ENCODE measurements around the gene B3GAT3. TPM values are rescaled to one million over a fixed set of nuclear protein-coding genes. Genes with fewer than 3 reads are reported as not detected.
A peak's percentile ranks its signal among the peaks of the same experiment; 100 is the strongest.
"Not testable (repeated sequence)": the region's sequence is repeated elsewhere in the genome, so short reads cannot be mapped to it uniquely, and the experiment has no call there.

B3GAT3 gene
- total RNA-seq (2014; rRNA removed; shearing (Covaris generic); ENCODE audit: low replicate concordance), result 34.9 and 52.3 TPM in 2 replicates

DNA sequence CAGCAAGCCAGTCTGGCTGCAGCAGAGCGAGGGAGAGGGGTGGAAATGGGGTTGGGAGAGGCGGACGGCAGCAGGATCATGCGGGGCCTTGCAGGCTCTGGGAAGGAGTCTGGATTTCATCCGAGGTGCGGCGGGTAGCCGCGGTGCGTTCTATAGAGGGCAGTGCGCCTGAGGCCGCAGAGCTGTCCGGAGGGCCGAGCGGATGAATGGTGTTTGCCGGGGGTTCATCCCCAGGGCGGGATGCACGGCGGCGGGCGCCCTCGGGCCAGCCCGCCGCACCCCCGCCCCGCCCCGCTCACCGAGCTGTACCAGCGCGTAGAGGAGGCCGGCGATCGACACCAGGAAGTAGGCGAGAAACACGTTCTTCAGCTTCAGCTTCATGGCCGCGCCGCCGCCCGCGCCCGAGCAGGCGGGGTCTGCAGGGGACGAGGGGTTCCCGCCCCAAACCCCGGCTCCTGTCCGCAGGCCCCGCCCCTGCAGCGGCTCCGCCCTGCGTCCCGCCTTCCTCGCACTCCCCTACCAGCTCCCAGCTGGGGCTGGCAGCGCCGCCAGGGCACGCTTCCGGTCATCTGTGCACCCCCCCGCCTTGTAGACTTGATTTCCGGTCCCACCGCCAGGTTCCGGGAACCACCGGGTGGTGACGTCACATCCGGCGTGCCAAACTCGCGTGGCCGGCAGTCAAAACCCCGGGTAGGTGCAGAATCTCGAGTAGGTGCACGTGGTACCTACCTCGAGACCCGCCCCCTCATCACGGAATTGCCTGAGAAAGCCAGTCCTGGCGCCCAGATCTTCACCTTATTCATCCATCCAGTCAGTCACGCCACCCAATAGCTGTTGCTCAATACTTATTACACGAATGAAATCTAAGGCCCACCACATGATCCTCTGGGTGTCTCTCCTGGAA, at the start of gene B3GAT3:
TSS of gene B3GAT3 (minus strand) at position 420 of the 904 bp plus-strand sequence. CDS start at position 381, 39 bp downstream.
- DNase-seq (ENCODE audit: low read depth), result peak; percentile 96
- in situ Hi-C loops (cut with HindIII; ENCODE audit: low pct_unique_long_range_greater_than_20kb, low sequenced_read_pairs), result no loop called here

DNA sequence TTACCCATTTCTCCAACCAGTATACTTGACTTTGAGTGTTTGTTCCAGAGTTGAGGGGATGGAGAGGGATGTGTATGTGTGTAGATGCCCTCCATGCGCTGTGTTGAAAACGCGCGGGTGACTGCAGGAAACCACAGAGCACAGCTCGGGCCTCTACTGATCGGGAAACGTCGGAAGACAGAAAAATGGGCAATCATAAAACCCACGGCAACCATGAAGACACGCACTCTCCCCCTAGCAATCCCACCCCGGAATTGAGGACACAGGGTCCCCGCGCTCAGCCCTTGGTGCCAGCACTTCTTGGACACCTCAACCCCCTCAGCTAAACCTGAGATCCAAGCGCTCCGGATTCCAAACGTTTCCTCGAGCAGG, 49.4 kb upstream of the B3GAT3 start:
- in situ Hi-C loops (cut with HindIII; ENCODE audit: low pct_unique_long_range_greater_than_20kb, low sequenced_read_pairs), result no loop called here
- no peak for DNase-seq (ENCODE audit: low read depth)

DNA sequence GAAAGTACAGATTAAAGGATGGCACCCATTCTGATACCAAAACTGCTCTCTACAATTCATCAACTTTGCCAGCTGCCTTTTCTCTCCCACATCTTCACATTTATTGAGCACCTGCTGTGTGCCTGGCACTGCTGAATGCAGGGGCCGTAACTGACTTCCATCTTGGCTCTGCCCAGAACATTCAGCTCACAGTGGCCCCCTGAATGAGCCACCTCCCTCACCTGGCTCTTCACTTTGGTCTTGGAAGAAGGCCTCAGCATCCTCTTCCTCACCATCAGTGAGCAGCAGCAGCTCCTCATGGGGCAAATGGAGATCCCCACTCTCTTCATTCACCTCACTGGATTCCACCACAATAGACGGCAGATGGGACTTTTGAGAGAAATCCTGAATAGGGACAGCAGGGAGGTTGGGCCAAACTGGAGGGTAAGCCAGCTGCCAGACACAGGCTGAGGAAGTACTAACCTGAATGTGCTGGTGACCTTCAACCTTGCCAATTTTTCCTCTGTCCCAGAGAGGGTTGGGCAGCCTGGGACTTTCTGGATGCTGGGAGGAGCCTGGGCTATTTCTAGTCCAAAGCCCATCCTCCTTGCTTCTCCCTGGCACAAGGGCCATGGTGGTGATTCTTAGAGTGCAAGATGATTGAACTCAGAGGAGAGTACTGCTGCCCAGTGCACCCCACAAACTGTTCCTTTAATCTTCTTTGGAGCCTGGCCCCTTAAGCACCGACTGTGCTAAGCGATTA, 47.8 kb upstream of the B3GAT3 start:
- in situ Hi-C loops (cut with HindIII; ENCODE audit: low pct_unique_long_range_greater_than_20kb, low sequenced_read_pairs), result no loop called here
- DNase-seq (ENCODE audit: low read depth), result peak; percentile 14

DNA sequence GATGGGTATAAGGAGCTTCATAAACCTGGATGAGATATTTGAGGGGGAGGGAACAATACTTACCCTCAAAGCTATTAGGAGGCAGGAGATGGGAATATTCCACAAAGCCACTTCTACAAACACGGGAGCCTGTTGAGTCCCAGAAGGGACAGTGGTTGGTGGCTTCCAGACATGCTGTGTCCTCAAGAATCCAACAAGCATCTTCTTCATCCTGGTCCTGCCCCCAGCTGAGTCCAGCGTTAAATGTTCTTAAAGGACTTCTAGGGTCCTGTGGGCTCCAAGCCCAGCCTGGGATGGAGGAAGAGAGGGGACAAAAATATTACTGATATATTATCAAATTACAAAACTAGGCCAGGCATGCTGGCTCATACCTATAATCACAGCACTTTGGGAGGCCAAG, 45.7 kb upstream of the B3GAT3 start:
- in situ Hi-C loops (cut with HindIII; ENCODE audit: low pct_unique_long_range_greater_than_20kb, low sequenced_read_pairs), result no loop called here
- DNase-seq (ENCODE audit: low read depth), result no peak

DNA sequence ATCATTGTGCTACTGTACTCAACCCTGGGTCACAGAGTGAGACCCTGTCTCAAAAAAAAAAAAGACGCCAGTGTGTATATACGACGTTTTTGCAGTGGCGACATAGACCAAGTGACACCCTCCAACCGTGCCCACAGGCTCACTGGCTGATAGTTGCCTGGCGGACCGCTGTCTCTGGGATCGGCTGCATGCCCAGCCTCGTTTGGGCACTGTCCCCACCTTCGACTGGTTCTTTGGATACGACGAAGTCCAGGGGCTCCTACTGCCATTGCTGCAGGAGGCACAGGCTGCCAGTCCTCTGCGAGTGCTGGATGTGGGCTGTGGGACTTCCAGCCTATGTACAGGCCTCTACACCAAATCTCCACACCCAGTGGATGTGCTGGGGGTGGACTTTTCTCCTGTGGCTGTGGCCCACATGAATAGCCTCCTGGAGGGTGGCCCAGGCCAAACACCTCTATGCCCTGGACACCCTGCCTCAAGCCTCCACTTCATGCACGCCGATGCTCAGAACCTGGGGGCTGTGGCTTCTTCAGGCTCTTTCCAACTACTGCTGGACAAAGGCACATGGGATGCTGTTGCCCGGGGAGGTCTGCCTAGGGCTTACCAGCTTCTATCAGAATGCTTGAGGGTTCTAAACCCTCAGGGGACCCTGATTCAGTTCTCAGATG, 44.6 kb upstream of the B3GAT3 start:
- DNase-seq (ENCODE audit: low read depth), result no peak
- in situ Hi-C loops (cut with HindIII; ENCODE audit: low pct_unique_long_range_greater_than_20kb, low sequenced_read_pairs), result no loop called here

DNA sequence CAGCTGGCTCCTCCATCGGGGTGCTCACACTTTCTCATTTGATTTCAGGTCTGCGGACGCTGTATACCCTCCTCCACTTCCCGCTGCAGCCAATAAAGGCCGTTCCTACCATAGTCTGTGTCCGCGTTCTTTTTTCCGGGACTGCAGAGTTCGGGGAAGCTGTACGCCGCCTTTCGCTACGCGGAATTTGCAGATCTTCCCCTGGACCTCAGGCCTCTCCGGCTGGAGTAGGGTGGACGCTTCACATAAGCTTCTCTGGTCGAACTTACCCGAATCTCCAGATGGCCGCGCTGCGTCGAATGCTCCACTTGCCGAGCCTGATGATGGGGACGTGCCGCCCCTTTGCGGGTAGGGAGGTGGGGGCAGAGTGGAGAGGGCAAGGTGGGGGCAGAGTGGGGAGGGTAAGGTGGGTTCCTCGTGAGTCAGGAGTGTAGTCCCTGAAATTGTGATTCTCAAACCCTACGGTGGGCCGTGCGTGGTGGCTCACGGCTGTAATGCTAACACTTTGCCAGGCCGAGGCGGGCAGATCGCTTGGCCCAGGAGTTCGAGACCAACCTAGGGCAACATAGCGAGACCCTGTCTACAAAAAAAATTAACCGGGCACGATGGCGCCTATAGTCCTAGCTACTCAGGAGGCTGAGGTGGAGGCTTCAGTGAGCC, 43.9 kb upstream of the B3GAT3 start:
- no peak for DNase-seq (ENCODE audit: low read depth)
- in situ Hi-C loops (cut with HindIII; ENCODE audit: low pct_unique_long_range_greater_than_20kb, low sequenced_read_pairs), result no loop called here

DNA sequence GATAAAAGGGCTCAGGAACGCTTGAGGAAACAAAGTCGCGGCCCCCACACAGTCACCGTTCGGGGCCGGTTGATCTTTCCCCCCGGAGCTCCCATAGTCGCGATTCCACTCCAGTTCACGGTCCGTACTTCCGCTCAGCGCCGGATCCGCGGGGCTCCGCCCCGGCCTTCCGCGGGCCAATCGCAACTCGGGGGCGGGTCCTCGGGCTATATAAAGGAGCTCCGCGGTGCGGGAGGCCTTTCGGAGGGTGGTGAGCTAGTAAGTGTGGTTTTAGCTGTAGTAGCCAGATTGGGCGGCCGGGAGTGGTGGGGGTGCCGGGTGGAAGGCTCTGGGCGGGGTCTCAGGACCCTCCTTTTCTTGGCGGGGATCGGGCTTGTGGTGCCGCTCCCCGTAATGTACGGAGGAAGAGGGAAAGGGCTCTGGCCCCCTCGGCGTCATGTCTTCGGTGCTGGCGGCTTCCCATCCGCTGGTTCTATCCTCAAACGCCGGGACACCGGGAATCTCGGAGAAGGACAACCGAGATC, 43.4 kb upstream of the B3GAT3 start, which contains the start of the genes C11orf98 and CSKMT:
TSS of gene C11orf98 (minus strand) at position 136 of the 524 bp plus-strand sequence. CDS start at position 95, 41 bp downstream.
TSS of gene CSKMT (plus strand) at position 238 of the 524 bp plus-strand sequence. CDS start 568 bp downstream, outside the sequence.
- peak; percentile 87 for DNase-seq (ENCODE audit: low read depth)

DNA sequence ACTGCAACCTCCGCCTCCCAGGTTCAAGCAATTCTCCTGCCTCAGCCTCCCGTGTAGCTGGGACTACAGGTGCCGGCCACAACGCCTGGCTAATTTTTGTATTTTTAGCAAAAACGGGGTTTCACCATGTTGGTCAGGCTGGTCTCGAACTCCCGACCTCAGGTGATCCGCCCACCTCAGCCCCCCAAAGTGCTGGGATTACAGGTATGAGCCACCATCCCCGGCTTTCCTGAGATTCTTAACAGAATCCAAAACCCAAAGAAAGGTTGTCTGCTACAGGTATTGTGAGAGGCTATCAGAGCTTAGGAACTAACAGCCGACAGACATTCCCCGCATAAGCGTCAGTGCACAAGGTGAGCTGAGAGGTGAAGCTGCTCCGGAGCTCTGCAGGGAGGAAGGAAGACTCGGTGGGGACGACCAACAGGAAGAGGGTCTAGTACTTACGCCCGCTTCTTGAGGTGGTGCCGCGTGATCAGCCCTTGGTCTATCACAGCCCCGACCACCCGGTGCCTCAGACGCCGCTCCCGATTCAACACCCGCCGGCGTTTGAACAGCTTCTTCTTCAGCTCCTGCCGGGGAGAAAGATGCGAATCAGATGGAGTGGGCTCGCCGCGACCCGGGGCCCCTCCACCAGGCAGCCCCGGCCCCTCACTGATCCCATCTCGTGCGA, 42.8 kb upstream of the B3GAT3 start:
- in situ Hi-C loops (cut with HindIII; ENCODE audit: low pct_unique_long_range_greater_than_20kb, low sequenced_read_pairs), result no loop called here
- DNase-seq (ENCODE audit: low read depth), result no peak

More for the DNA sequence above, 43.4 kb upstream of the B3GAT3 start, which contains the start of the genes C11orf98 and CSKMT:
- in situ Hi-C loops (cut with HindIII; ENCODE audit: low pct_unique_long_range_greater_than_20kb, low sequenced_read_pairs), result no loop called here

DNA sequence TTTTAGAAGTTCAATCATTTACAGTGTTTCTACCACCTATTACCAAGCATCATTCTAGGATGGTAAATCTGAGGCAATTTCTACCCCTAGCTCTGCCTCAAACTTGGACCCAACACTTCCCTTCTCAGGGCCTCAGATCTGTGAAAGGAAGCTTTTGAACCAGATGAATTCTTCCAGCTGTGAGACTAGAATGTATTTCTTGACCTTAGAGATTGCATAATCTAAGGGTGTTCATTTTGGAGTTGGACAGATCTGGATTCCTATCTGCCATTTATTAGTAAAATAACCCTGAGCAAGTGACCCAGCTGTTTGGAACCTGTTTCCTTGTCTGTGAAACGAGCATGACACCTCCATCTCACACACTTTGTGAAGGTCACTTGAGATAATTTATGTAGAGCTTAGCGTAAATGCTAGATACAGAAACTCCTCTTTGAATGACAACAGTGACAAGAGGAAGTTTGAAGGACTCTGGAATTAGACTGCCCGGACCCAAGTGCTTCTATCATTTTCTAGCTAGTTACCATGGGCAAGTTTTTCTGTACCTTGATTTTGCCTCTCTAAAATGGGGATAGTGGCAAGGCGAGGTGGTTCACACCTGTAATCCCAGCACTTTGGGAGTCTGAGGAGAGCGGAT, 35.1 kb upstream of the B3GAT3 start:
- no peak for DNase-seq (ENCODE audit: low read depth)
- in situ Hi-C loops (cut with HindIII; ENCODE audit: low pct_unique_long_range_greater_than_20kb, low sequenced_read_pairs), result no loop called here

DNA sequence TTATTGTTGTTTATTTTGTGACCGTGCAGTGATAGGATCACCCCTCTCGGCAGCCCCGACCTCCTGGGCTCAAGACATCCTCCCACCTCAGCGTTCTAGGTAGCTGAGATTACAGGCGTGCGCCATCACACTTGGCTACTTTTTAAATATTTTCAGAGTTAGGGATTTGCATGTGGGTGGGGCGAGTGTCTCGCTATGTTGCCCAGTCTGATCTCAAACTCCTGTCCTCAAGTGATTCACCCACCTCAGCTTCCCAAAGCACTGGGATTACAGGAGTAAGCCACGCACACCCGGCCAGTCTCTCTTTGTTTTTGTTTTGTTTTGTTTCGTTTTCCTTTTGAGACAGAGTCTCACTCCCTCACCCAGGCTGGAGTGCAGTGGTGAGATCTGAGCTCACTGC, 32.5 kb upstream of the B3GAT3 start:
- DNase-seq (ENCODE audit: low read depth), result no peak
- in situ Hi-C loops (cut with HindIII; ENCODE audit: low pct_unique_long_range_greater_than_20kb, low sequenced_read_pairs), result no loop called here

DNA sequence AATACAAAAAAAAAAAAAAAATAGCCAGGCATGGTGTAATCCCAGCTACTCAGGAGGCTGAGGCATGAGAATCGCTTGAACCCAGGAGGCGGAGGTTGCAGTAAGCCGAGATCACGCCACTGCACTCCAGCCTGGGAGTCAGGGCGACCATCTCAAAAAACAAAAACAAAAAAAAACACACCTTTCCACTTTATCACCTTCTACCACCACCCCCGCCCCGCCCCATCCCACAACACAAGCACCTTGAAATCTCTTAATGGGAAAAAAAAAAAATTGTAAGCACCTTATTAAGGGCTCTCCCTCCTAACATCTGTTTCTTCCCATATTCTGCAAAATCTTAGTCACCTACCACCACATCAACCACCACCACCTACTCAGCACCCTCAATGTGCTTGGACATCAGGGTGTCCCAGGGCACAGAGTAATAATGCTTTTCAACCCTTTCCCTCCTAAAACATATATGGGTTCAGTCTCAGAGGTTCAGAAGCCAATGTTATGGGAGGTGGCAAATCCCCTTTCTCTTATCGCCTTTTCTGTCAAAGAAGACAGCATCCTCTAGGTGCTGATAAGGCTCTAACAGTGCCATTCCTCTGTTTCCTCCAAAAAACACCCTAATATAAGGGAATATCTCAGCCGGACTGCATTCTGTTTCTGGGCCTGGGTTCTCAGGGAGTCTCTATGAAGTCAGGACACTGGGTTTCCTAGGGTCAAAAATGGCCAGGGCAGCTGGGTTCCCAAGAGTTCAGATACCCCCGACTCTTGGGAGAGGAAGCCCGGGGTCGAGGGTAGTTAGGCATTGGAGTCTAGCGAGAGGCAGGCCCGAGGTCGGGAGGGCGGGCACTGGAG, 30.6 kb upstream of the B3GAT3 start:
- in situ Hi-C loops (cut with HindIII; ENCODE audit: low pct_unique_long_range_greater_than_20kb, low sequenced_read_pairs), result no loop called here
- DNase-seq (ENCODE audit: low read depth), result no peak

DNA sequence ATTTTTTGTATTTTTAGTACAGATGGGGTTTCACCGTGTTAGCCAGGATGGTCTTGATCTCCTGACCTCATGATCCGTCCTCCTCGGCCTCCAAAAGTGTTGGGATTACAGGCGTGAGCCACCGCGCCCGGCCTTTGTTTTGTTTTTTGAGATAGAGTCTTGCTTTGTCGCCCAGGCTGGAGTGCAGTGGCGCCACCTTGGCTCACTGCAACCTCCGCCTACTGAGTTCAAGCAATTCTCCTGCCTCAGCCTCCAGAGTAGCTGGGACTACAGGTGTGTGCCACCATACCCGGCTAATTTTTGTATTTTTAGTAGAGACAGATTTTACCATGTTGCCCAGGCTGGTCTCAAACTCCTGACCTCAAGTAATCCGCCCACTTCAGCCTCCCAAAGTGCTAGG, 28.5 kb upstream of the B3GAT3 start:
- in situ Hi-C loops (cut with HindIII; ENCODE audit: low pct_unique_long_range_greater_than_20kb, low sequenced_read_pairs); DNase-seq (ENCODE audit: low read depth): not testable (repeated sequence)

DNA sequence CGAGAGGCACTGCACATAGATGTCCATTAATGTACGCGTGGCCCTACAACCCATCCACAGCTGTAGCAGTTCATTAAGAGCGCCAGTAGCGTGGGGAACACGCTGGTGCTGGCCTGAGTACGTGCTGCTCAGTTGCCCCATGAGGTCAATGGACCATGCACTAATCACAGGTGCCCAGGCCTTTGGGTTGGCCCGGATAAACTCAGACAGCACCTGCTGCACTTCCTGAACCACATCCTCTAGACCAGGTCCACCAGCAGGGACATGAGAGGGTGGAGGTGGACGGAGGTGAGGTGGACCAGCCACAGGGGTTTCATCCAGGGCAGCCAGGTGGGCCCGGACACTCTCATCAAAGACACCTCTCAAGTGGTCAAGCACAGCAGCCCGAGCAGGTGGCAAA, 27.7 kb upstream of the B3GAT3 start:
- in situ Hi-C loops (cut with HindIII; ENCODE audit: low pct_unique_long_range_greater_than_20kb, low sequenced_read_pairs), result no loop called here
- DNase-seq (ENCODE audit: low read depth), result no peak

DNA sequence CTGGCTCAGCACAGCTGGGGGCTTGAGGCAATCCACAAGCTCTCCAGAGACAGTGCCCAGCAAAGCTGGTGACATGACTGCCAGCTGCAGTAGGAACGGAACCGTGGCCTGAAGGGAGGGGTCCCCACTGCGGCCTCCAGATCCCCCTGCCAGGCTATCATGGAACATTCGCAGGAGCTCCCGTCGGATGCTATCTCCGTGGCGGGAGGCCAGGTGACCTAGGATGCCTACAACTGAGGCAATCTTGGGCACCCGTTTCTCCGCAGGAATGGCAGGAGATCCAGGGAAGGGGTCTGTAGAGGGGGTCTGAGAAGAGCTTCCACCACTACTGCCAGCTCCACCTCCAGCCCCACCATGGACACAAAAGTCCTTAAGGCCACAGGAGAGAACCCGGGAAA, 27.2 kb upstream of the B3GAT3 start:
- no peak for DNase-seq (ENCODE audit: low read depth)
- in situ Hi-C loops (cut with HindIII; ENCODE audit: low pct_unique_long_range_greater_than_20kb, low sequenced_read_pairs), result no loop called here

DNA sequence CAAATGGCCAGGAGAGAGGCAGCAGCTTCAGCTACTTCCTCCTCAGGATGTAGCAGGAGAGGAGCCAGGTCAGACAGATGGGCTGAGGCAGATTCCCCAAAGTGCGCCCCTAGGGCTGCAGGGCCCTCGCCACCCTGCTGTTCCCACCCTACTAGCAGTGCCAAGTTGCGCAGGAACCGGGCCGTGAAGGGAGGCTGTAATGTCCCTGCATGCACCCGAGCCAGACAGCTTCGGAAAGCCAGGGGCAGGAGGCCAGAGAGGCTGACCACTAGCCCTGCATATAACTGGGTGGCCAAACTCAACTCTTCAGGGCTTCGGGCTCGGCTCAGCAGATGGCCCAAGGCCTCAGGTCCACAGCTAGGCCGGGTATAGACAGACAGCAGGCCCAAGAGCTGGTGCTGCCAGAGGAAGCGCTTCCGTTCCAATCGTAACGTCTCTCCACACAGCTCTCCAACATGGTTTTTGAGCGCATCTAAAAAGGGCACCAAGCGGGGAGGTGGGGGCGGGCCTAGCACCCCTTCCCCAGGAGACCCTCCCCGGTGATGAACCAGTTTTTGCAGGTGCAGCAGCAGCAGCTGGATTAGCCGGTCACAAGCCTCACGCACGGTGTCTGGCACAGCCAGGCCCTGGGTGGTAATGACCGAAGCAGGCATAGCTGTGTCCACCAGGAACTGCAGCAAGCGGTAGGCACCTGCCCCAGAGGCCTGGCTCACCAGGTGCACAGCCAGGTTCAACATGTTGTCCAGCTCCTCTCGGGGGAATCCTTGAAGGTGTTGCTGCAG, 26.6 kb upstream of the B3GAT3 start:
- in situ Hi-C loops (cut with HindIII; ENCODE audit: low pct_unique_long_range_greater_than_20kb, low sequenced_read_pairs), result no loop called here
- DNase-seq (ENCODE audit: low read depth), result no peak

Data from Caki2 (cell line).